Middle frontal gyrus (tissue), 1 donor: Measurements from ENCODE around the gene EPHB1.
"Not testable (repeated sequence)": the region's sequence is repeated elsewhere in the genome, so short reads cannot be mapped to it uniquely, and the experiment has no call there.

Source experiments
- DNase-seq: peaks from one replicate; pipeline ENCODE4 v3.0.0-alpha.2; 2015; ENCODE audit warnings: low spot score; ENCODE audit errors: extremely low spot score

Gene EPHB1

DNA sequence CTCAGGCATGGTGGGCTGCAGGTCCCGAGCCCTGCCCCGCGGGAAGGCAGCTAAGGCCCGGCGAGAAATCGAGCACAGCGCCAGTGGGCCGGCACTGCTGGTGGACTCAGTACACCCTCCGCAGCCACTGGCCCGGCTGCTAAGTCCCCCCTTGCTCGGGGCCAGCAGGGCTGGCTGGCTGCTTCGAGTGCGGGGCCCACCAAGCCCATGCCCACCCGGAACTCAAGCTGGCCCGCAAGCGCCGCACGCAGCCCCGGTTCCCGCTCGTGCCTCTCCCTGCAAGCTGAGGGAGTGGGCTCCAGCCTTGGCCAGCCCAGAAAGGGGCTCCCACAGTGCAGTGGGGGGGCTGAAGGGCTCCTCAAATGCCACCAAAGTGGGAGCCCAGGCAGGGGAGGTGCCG lies 244.5 kb downstream of the EPHB1 start:
- DNase-seq = not testable (repeated sequence)

DNA sequence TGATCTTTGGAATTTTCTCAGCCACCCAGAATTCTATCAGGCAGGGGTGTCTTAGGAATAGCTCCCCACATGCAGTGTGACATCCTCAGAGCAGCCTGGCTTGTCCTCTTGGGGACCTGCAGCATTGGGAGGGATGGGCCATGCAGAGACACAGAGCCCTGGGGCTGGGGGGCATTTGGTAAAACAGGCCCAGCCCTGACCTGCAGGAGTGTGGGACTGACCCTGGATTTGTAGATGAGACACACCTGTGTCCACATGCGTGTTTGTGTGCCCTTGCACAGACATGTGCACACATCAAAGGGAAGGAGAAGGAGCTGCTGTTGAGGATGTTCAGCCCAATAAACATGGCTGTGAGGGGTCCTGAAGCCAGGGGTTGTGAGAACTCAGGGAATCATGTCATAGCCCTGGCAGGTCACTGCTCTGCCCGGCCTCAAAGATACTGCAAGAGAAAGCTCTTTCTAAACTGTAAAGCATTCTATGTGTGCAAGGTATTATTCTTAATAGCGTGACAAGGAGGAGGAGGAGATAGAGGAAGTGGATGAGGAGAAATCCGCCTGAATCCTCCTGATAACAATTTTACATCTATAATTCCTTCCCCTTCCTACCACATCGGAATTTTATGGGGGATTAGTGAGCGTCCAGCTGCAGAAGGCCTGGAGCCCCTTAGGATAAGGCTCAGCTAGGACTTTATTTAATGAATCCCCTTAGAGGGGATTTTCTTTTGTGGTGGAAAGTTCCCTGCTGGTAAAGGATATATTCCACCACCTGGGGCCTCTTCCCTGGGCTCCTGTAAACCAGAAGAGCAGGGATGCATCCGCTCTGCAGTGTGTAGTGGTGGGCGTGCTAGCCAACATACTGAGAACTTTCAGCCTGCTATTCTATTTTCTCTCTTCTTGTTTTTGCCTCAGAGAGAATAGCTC lies 245.5 kb downstream of the EPHB1 start:
- no peak for DNase-seq

DNA sequence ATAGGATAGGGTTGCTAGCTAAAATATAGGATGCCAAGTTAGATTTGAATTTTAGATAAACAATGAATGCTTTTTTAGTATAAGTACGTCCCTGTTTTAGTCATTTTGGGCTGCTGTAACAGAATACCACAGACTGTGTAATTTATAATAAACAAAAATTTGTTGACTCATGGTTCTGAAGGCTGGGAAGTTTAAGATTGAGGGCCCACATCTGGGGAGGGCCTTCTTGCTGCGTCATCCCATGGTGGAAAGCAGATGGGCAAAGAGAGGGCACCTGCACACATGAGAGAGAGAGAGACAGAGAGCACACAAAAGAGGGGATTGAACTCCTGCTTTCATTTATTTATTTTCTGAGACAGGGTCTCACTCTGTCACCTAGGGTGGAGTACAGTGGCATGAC lies 246.5 kb downstream of the EPHB1 start:
- no peak for DNase-seq

DNA sequence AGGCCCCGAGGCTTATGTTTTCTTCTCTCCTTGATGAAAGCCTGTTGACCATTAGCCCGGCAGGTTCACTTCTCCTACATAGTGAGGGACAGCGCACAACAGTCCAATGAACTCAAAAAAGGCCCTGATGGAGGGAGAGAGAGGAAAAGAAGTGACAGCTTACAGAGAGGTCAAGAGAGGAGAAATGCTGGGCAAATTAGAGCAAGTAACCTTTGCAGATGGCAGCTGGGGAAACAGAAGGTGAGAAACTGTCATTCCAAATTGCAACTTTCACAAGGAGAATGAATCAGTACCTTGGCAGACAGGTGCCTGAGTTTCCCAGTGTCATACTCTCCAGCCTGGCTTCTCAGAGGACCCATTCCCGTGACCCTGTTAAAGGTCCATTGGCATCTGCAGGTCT lies 252.0 kb downstream of the EPHB1 start:
- no peak for DNase-seq

DNA sequence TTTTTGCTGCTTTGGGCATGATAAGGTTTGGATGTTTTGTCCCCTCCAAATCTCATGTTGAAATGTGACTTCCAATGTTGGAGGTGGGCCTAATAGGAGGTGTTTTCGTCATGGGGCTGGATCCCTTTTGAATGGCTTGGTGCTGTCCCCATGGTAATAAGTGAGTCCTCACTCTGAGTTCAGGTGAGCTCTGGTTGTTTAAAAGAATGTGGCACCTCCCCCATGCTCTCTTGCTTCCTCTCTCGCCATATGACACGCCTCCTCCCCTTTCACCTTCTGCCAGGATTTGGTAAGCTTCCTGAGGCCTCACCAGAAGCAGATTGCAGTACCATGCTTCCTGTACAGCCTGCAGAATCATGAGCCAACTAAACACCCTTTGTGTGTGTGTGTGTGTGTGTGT lies 255.5 kb downstream of the EPHB1 start:
- DNase-seq = no peak

DNA sequence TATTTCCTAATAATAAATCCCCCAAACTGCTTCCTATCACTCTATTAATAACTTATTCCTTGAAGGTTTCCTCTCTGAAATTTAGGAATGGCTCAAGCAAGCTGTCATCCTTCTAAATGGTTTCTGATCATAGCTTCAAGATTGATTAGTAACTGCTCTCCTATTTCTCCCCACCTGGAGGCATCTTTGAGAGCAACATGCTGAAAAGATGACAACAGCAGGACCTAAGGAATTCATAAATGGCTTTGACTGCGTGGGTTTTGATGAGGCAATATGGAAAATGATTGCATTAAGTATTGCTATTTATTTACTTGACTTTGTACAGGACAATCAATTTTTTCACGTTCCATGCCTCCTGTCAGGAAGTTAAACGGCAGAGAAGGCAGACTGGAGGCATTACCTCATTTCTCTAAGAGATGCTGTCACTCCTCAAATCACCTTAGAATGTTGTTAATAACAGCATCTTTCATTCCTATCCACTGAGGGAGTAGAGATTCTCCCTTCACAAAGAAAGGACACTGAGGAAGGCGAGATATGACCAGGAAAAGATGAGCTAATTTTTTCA lies 256.4 kb downstream of the EPHB1 start:
- no peak for DNase-seq

DNA sequence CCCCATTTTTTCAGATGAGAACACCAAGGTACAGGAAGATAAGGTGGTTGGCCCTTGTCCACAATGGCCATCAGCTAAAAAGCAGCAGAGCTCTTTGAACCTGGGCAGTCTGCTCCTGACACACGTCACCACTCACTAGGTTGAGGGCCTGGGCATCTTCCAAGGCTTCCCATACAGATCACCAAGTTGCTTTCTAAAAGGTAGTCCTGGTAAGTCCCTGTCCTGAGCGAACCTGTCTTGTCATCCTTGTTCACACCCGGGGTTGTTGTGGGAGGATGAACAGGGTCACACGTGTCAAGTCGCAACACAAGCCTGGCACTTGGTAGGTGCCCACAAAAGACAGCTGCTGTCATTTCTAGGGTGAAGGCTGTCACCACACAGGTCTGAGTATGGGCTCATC lies 260.4 kb downstream of the EPHB1 start:
- DNase-seq = no peak

DNA sequence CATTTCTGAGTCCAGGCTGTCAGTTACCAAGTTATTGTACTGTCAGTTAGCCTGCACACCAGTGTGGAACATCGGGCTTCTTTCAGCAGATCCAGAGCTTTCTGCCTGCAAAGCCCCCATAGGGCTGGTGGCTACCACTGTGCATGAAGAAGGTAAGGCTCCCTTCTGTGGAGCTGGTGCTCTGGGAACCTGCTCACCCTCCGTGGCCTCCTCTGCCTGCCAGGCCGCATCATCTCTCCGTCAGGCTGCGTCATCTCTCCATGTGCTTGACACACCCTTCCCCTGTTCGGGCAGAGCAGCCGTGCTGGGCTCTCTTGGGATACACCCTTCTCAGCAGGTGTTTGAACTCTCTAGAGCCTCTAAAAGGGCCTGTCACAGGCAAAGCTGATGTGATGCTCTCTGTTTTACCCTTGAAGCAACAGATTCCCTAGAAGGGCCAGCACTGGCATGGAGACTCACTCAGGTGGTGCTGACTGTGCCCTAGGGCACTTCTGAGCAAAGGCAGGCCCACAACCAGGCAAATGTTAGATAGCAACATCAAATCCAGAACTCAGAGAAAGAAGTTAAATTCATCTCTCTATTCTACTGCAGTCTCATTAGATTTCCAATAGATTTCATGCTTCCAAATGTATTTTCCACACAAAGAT lies 261.1 kb downstream of the EPHB1 start:
- DNase-seq = no peak

DNA sequence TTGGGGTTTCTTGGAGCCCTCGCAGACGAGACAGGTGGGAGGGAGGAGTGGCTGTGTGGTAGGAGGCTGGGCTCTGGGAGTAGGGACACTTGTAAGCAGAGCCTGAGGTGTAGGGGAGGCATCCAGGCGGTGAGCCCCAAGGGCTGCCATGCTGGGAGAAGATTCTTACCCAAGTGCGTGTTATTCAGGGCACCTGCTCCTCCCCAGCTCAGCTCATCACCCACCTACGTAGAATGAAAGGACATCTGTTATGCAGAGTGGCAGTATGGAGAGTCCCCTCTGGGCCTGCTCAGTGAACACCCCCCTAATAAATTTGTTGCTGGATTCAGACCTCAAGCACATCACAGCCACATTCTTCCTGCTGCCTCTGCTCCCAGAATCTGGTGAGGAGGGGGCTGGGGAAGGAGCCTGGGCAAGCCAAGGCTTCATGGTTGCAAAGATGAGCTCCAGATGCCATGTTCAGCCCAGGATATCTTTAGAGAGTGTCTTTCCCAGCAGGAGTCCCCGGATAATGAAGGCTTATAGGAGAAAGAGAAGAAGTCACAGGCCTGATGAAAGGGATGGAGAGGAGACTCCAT lies 261.8 kb downstream of the EPHB1 start:
- DNase-seq = no peak

DNA sequence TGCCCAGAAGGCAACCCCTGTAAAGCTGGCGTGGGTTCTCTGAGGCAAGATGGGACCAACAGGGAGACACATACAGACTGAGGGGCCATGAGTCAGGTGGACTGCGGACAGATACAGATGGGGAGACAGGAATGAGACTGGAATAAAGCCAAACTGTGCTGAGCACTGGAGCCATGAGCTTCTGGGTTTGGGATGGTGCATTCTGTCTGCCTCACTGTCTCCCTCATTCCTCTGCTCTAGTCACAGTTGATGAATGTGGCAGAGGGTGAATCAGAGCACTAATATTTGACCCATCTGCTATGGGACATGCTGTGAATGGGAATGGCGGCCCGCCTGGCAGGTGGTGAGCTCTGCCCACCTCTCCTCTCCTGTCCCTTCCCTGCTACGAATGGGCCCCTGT lies 262.9 kb downstream of the EPHB1 start:
- no peak for DNase-seq

DNA sequence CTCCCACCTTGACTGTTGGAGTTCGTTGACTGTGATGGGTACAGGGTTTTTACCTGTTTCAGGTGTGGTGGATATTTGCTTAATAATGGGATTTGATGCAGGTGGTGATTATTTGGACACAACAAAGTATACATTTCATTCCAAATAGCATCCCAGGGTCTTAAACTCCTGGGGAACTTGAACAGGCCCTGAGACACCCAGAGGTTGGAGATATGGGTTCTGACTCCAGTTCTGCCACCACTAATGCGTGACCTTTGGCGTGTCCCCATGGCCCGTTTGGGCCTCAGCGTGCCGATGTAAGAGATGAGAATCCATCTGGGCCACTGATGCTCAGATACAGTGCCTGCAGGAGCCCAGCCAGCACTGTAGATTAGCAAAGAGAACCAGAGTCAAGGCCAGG lies 264.5 kb downstream of the EPHB1 start:
- DNase-seq = no peak

DNA sequence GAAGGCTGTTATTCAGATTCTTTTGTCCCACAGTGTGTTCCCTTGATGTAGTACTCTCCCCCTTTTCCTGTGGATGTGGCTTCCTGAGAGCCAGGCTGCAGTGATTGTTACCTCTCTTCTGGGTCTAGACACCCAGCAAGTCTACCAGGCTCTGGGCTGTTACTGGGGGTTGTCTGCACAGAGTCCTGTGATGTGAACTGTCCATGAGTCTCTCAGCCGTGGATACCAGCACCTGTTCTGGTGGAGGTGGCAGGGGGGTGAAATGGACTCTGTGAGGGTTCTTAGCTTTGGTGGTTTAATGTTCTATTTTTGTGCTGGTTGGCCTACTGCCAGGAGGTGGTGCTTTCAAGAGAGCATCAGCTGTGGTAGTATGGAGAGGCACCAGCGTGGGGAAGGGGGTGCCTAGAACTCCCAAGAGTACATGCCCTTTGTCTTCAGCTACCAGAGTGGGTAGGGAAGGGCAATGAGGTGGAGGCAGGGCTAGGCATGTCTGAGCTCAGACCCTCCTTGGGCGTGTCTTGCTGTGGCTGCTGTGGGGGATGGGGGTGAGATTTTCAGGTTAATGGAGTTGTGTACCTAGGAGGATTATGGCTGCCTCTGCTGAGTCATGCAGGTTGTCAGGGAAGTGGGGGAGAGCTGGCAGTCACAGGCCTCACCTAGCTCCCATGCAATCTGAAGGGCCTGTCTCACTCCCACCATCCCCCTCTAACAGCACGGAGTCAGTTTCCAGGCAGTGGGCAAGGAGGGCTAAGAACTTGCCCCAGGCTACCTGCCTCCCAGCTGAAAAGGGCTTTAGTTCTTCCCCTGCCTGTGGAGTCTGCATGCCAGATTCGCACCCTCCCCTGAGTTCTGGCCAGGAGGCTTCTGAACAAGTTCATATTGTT lies 272.0 kb downstream of the EPHB1 start:
- not testable (repeated sequence) for DNase-seq

DNA sequence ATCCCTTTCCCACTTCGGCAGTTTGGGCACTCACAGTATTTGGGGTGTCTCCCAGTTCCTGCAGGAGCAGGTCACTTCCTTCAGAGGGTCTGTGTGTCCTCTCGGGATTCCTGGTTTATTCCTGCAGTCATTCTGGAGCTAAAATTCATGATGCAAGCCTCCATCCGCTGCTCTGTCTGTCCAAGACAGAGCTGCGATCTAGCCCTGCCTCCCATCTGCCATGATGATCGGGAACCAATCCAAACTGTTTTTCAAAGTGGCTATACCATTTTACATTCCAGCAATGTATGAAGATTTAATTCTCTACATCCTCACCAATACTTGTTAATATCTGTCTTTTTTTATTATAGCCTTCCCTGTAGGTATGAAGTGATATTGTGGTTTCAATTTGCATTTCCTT lies 273.0 kb downstream of the EPHB1 start:
- no peak for DNase-seq

DNA sequence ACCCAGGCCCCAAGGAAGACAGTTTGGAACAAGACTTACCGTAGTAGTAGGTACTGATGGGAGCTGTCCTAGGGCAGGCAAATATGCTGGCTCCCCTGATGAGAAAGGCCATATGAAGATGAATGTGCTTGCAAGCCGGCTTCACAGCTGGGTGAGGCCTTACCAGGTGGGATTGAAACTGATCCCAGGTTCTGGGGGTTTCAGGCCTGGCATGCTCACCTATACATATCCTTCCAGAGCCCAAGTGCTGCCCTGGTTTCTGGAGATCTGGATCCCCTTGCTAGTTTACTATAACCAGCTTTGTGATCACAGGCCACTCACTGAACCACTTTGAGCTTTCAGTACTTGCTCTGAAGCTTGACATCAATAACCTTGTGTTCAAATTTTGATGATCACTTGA lies 274.3 kb downstream of the EPHB1 start:
- no peak for DNase-seq

DNA sequence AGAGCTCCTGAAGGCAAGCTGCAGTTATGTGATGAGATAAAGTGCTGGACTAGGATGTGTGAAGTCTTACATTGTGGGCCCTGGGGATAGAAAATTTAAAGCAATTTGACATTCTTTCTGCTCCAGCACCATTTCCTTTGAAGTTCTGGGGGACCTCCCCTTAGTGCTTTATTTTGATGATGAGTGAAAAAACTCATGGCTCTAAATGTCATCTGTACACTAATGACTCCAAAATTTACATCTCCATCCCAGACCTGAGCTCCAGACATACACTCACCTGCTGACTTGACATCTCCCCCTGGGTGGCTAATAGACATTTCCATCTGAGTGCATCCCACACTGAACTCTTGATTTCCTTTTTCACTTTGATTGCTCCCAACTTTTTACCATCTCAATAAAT lies 276.4 kb downstream of the EPHB1 start:
- DNase-seq = no peak

DNA sequence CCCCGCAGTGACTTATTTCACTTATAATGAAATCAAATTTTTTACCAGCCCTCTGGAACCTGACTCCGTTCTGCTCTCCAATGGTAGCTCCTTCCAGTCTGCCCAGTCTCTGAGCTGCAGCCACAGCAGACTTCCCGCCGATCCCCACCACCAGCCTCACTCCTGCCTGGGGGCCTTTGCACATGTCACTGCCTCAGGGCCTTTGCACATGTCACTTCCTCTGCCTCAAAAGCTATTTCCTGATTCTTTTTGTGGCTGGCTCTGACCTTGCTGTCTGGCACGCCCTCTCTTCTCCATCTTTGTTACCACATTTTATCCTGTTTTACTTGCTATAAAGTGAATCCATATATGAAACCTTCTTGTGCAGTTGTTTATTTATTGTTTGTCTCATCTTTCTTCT lies 277.4 kb downstream of the EPHB1 start:
- DNase-seq = no peak

DNA sequence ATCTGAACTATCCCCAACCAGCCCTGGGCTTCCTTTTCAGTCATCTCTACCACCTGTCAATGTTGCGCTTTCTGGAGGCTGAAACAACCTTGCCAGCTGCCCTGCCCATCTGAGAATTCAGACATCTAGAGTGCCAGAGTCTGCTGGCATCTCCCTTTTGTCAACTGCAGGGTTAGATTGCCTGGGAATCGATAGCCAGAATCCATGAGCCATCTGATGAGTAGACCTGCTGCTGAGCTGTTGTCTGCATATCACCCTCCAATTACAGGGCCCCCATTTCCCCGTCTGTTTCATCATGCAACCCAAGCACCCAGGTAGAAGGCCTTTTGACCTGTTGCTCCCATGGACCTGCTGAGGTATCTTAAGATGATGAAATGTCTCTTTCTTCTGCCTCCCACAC lies 280.1 kb downstream of the EPHB1 start:
- DNase-seq = no peak

DNA sequence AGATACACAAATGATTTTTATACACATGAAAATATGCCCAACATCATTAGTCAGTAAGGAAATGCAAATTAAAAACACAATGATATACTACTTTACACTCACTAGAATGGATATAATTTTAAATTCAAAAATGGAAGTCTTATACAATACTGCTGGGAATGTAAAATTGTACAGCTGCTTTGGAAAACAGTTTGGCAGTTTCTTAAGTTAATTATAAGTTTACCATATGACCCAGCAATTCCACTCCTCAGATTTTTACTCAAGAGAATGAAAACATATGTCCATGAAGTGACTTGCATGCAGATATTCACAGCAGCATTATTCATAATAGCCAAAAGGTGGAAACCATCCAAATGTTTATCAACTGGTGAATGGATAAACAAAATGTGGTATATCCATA lies 281.3 kb downstream of the EPHB1 start:
- DNase-seq = no peak

DNA sequence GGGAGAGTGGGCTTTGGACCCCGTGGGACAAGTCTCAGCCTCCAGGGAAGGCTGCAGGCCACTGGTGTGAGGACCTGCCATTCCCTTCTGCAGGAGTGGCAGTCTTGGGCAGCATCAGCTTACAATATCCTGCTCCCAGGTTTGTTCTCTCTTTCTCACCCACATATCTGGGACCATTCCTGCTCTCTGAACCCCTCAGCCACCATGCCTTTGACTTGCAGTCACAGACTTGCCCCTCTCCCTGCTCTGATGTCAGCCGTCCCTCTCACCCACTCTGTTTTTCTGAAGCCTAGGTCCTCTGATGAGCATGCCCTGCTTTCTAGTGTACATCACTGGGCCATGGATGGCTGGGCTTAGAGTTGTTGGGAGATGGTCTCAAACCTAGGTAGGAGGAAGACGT lies 282.1 kb downstream of the EPHB1 start:
- DNase-seq = no peak

DNA sequence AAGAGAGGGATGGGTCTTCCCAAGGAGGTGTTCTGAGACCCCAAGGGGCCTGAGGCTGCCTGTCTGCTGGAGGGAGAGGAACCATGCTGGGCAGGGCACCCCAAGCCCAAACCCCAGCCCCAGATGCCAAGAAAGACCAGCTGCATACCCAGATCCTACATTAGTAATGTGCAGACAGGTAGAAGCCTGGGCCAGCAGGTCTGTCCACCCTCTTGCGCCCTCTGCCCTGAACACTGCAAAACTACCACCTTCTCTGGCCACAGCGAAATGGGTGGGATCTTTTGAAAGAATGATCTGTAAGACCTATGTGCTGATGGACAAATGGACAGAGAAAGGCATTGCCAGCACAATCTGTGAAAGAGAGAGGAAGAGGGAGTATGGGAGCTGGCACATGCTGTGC lies 283.2 kb downstream of the EPHB1 start:
- DNase-seq = no peak

DNA sequence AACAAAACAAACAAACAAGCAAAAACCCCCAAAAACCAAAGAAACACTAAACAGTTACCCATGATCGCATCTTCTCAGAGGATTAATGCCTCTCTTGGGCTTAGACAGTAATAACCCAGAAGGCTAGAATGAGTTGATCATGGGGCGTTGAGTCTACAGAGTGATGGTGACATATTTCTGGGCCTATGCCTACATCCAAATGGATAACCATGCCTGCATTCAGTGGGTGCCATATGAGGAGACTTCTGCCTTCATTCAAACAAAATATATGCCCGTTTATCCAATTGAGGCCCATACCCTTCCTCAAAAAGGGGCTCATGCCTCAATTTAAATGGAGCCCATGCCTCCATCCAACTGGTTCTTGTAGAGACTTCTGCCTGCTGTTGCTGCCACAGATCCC lies 284.0 kb downstream of the EPHB1 start:
- no peak for DNase-seq
